ENCODE results near the gene STAMBPL1. TPM values are rescaled to one million over a fixed set of nuclear protein-coding genes. Genes with fewer than 3 reads are reported as not detected.
A peak's percentile ranks its signal among the peaks of the same experiment; 100 is the strongest.

The STAMBPL1 gene
- total and polyA plus RNA-seq, 8 donors, result 1.2 to 3.5 (median 2.3) TPM

GRCh38 chr10:88901206-88901983 lies 21.4 kb downstream of the STAMBPL1 start:
- Histone ChIP-seq H3K27me3 (no peaks in the 10 kb centered on the region), H3K36me3 (peaks cover 0 to 7% (median 0%) of the 10 kb centered on the region in 3 donors), H3K4me3 (no peak overlapping the region), H3K27ac (no peak overlapping the region), H3K4me1 (no peaks in the 10 kb centered on the region), H3K9me3 (no peaks in the 10 kb centered on the region)
- DNase-seq (no peak), ATAC-seq (peak in 2 of 4 donors; percentile 44 to 65), FAIRE-seq (peak; percentile 57)
- TF ChIP-seq CTCF (IDR thresholded peaks at IDR 0.05), result no peak
- intact Hi-C loops (cut with DNase I), result no loop called here
- 89 to 93% methylated on average over 1 of the region's 1 CpG for whole genome bisulfite sequencing, 2 donors

- DNase-seq, result no peak
- intact Hi-C loops (cut with DNase I), result no loop called here
- 91 to 92% methylated on average over 11 of the region's 11 CpGs for WGBS, 2 donors
- Histone ChIP-seq H3K36me3 (peaks cover 0 to 7% (median 0%) of the 10 kb centered on the region in 3 donors), H3K27ac (no peak overlapping the region), H3K27me3 (no peaks in the 10 kb centered on the region), H3K4me3 (no peak overlapping the region), H3K4me1 (no peaks in the 10 kb centered on the region), H3K9me3 (no peaks in the 10 kb centered on the region)
- no peak for FAIRE-seq
- ATAC-seq, result peak in 1 of 4 donors; percentile 14
- TF ChIP-seq CTCF (IDR thresholded peaks at IDR 0.05), result no peak
Observed at GRCh38 chr10:88901984-88902789, 22.1 kb downstream of the STAMBPL1 start.

- peaks cover 0 to 7% (median 0%) of the 10 kb centered on the region in 3 donors for H3K36me3 ChIP-seq
- H3K27me3 ChIP-seq, result no peaks in the 10 kb centered on the region
- H3K4me1 ChIP-seq, result no peaks in the 10 kb centered on the region
- 82 to 89% methylated on average over 3 of the region's 3 CpGs for WGBS, 2 donors
- DNase-seq, result no peak
- TF ChIP-seq CTCF (IDR thresholded peaks at IDR 0.05), result no peak
- H3K27ac ChIP-seq, result no peak overlapping the region
- intact Hi-C loops (cut with DNase I), result no loop called here
- H3K9me3 ChIP-seq, result no peaks in the 10 kb centered on the region
- ATAC-seq, result no peak
- peak; percentile 49 for FAIRE-seq
- no peak overlapping the region for H3K4me3 ChIP-seq
Observed at GRCh38 chr10:88903715-88904114, 23.7 kb downstream of the STAMBPL1 start.

GRCh38 chr10:88906921-88907320 lies 26.9 kb downstream of the STAMBPL1 start:
- WGBS, 2 donors, result 71 to 88% methylated on average over 1 of the region's 1 CpG
- no peak for TF ChIP-seq CTCF (IDR thresholded peaks at IDR 0.05)
- intact Hi-C loops (cut with DNase I), result no loop called here
- Histone ChIP-seq H3K4me1 (no peaks in the 10 kb centered on the region), H3K36me3 (peaks cover 0 to 7% (median 0%) of the 10 kb centered on the region in 3 donors), H3K9me3 (no peaks in the 10 kb centered on the region), H3K27ac (no peak overlapping the region), H3K27me3 (no peaks in the 10 kb centered on the region), H3K4me3 (no peak overlapping the region)
- DNase-seq (no peak), ATAC-seq (no peak), FAIRE-seq (no peak)

Data from pancreas (tissue), 10 donors.